ENCODE results near the gene MIPEP.

The MIPEP gene

DNA sequence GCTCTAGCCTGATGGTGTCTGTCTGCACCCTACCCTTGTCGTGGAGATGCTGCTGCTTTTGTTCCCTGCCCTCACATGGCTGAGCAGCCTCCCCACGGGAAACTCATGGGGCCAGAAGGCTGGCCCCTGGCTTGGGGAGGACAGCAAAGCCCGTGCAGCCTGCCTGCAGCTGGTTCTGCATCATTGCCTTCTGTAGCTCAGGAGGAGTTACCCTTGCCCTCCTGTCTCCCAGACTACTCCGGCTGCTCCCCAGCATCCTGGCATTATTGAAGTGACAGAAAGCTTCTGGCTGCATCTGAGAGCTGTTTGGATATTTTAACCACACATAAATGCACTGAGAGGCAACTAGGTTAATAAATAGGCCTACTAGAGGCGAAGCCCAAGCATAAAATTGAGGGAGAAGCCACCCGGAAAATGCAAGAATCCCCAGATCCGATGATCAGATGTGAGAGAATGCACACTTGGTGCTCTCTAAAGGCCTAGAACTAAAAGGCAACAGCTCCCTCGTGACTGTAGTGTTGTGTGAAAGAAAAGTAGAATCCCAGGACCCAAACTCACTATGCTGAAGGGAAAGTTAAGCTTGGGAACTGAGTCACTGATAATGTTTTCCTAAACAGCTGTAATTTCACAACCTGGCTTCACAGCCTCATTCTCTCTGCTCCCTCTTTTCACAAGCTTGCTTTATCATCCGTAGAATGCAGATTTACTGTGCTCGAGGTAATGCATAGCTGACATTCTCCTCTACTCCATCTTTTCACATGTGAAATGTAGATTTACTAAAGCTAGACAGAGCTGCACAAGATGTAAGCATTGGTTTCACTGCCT, 208.1 kb downstream of the MIPEP start:
- Histone ChIP-seq H3K27me3 (ENCODE audit: insufficient read depth, low read length) (no peaks in the 10 kb centered on the region), H3K9me3 (ENCODE audit: low read length) (peaks cover 6% of the 10 kb centered on the region; the same call in 1 of the 2 replicates), H2AFZ (ENCODE audit: low read length) (no peak overlapping the region), H3K27ac (ENCODE audit: low read depth, low read length, poor library complexity, severe bottlenecking) (no peak overlapping the region), H3K4me2 (ENCODE audit: low read length) (no peak overlapping the region), H3K79me2 (ENCODE audit: insufficient read depth, low read length) (no peaks in the 10 kb centered on the region), H4K20me1 (ENCODE audit: insufficient read depth, low read length) (no peaks in the 10 kb centered on the region), H3K9ac (ENCODE audit: low read length) (no peak overlapping the region), H3K4me3 (ENCODE audit: low read depth, low read length, poor library complexity, severe bottlenecking) (no peak overlapping the region), H3K36me3 (ENCODE audit: insufficient read depth, low read length) (no peaks in the 10 kb centered on the region), H3F3A (ENCODE audit: insufficient read depth, low read length) (no peaks in the 10 kb centered on the region), H3K9me2 (ENCODE audit: low read depth, low read length) (no peaks in the 10 kb centered on the region), H3K4me1 (ENCODE audit: insufficient read depth, low read length, severe bottlenecking) (no peaks in the 10 kb centered on the region)
- TF ChIP-seq EZH2 (IDR thresholded peaks at IDR 0.05; ENCODE audit: borderline replicate concordance, low read length): no peak
- TF ChIP-seq, protein P1, sequence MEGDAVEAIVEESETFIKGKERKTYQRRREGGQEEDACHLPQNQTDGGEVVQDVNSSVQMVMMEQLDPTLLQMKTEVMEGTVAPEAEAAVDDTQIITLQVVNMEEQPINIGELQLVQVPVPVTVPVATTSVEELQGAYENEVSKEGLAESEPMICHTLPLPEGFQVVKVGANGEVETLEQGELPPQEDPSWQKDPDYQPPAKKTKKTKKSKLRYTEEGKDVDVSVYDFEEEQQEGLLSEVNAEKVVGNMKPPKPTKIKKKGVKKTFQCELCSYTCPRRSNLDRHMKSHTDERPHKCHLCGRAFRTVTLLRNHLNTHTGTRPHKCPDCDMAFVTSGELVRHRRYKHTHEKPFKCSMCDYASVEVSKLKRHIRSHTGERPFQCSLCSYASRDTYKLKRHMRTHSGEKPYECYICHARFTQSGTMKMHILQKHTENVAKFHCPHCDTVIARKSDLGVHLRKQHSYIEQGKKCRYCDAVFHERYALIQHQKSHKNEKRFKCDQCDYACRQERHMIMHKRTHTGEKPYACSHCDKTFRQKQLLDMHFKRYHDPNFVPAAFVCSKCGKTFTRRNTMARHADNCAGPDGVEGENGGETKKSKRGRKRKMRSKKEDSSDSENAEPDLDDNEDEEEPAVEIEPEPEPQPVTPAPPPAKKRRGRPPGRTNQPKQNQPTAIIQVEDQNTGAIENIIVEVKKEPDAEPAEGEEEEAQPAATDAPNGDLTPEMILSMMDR (IDR thresholded peaks at IDR 0.05; ENCODE audit: low read length): no peak

Data from OCI-LY1 (cell line).